GM21576 (cell line): ENCODE results near the gene PIK3CB.
"Not testable (repeated sequence)": the region's sequence is repeated elsewhere in the genome, so short reads cannot be mapped to it uniquely, and the experiment has no call there.

ENCODE experiments used
- ATAC-seq: cut with Tn5 transposase; IDR thresholded peaks from one replicate; pipeline ENCODE4 v1.9.1; 2021; ENCODE audit warnings: mild to moderate bottlenecking, moderate library complexity; ENCODE audit not compliant: unreplicated experiment

Gene PIK3CB

GRCh38 chr3:138848696-138849095 lies 14.0 kb upstream of the PIK3CB start:
- no peak for ATAC-seq

- ATAC-seq: not testable (repeated sequence)
These were observed 12.1 kb upstream of the PIK3CB start for GRCh38 chr3:138846824-138847223.

- no peak for ATAC-seq
These were observed 11.6 kb upstream of the PIK3CB start for GRCh38 chr3:138846262-138846791.

DNA sequence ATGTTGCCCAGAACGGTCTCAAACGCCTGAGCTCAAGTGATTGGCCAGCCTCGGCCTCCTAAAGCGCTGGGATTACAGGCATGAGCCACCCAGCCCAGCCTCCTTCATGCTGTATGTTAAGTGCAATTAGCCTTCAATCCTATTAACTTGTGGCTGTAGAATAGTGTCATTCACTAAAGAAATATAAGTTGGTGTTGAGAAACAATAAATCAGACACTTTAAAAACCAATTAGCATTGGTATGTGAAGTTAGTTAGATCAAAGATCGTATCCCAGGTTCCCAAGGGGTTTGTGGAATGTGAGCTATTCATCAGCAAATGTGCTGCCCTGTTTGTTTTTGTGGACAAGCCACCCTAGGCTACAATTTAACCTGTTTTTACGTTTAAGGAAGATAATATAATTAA lies 11.0 kb upstream of the PIK3CB start:
- no peak for ATAC-seq

- ATAC-seq: no peak
These were observed 10.5 kb upstream of the PIK3CB start for GRCh38 chr3:138845181-138845601.

- ATAC-seq: peak; percentile 87
These were observed 7.9 kb upstream of the PIK3CB start for GRCh38 chr3:138842483-138843188.

- ATAC-seq: not testable (repeated sequence)
These were observed 3.7 kb upstream of the PIK3CB start for GRCh38 chr3:138838385-138838784.

DNA sequence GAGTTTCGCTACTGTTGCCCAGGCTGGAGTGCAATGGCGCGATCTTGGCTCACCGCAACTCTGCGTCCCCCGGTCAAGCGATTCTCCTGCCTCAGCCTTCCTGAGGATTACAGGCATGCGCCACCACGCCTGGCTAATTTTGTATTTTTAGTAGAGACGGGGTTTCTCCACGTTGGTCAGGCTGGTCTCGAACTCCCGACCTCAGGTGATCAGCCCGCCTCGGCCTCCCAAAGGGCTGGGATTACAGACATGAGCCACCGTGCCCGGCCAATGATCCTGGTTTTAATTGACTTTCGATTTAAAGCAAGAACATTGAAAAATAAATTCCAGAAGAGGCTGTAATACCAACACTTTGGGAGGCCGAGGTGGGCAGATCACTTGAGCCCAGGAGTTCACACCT lies 1.1 kb upstream of the PIK3CB start:
- not testable (repeated sequence) for ATAC-seq

DNA sequence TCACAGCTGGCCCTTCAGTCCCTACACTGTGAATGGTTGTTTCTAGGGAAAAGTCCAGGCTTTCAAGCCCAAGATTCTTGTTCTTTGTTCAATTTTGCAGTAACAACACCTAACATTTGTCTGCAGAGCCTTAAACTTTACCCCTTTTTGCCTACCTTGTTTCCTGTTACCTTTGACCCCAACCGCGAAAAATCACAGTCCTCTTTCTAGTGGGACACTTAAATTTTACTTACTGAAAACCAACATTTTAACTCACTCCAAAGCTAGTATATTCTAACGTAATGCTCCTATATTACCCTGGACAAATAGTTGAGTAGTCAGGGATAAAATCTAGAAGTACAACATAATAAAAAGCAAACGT lies 649 bp upstream of the PIK3CB start:
- no peak for ATAC-seq

GRCh38 chr3:138833899-138834595 lies 681 bp downstream of the PIK3CB start:
- ATAC-seq: peak; percentile 58

- ATAC-seq: not testable (repeated sequence)
These were observed 2.2 kb downstream of the PIK3CB start for GRCh38 chr3:138832473-138833057.

DNA sequence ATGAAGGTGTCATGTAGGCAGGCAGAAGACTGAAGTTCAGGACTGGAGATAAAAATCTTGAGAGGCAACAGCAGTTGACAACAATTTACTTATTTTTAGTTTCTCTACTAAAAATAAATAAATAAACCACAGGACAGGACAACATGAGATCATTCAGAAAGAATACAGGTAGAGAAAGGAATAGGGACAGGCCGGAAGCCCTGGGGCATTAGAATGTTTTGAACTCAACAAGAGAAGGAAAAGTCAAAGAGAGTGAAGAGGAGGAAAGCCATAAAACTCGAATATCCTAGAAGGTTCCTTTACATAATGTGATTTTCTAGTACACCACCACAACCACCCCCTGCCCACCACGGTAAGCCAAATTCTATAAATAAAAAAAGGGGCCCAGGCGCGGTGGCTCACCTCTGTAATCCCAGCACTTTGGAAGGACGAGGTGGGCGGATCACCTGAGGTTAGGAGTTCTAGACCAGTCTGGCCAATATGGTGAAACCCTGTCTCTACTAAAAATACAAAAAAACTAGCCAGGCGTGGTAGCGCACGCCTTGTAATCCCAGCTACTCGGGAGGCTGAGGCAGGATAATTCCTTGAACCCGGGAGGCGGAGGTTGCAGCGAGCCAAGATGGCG lies 4.7 kb downstream of the PIK3CB start:
- ATAC-seq: no peak

DNA sequence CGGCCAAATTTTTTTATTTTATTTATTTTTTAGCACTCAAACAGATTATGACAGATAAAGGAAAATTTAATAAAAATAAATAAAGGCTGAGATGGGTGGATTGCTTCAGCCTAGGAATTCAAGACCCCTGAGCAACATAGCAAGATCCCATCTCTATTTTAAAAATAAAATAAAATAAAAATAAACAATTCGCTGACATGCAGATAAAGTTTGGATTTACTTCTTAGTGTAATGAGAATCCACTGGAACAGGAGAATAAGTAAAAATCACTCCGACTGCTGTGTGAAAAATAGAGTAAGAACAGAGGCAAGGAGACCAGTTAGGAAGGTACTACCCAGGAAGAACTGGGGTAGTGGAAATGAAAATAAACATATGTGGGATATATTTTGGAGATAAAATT lies 5.6 kb downstream of the PIK3CB start:
- no peak for ATAC-seq

DNA sequence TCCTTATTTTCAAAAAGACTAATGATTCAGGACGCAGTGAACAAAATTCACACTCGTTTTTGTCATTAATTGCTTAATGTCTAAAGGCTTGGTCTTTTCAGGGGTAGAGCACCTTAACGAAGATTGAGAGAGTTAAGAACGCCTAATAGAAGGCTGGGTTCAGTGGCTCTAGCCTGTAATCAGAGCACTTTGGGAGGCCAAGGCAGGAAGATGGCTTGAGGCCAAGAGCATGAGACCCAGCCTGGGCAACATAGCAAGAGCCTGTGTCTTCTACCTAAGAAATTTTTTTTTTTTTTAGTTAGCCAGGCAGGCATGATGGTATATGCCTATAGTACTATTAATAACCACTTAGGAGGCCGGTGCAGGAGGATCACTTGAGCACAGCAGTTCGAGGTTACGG lies 7.5 kb downstream of the PIK3CB start:
- ATAC-seq: no peak

DNA sequence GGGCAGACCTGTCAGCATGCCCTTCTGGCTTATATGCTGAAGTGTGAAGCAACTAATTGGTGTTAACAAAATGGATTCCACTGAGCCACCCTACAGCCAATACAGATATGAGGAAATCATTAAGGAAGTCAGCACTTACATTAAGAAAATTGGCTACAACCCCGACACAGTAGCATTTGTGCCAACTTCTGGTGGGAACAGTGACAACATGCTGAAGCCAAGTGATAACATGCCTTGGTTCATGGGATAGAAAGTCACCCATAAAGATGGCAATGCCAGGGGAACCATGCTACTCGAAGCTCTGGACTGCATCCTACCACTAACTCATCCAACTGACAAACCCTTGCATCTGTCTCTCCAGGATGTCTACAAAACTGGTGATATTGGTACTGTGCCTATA lies 9.4 kb downstream of the PIK3CB start:
- no peak for ATAC-seq

DNA sequence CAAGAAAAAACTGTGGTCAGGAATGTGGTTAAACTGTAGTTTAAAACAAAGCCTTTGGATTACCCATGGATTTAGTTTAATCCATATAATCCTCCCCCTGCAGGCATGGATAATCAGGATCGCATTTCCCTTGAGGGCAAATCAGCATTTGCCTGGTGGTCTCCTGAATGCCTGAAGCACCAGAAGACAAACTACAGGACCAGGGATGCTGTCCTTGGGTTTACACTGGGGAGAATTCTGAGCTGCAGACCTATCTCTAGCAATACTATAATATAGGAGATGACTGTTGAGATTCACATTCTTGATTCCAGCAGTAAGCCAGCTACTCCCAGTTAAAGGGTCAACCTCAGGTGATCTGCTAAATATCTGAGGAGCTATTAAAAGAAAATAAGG lies 10.6 kb downstream of the PIK3CB start:
- no peak for ATAC-seq

GRCh38 chr3:138820379-138820778 lies 14.3 kb downstream of the PIK3CB start:
- ATAC-seq: not testable (repeated sequence)

DNA sequence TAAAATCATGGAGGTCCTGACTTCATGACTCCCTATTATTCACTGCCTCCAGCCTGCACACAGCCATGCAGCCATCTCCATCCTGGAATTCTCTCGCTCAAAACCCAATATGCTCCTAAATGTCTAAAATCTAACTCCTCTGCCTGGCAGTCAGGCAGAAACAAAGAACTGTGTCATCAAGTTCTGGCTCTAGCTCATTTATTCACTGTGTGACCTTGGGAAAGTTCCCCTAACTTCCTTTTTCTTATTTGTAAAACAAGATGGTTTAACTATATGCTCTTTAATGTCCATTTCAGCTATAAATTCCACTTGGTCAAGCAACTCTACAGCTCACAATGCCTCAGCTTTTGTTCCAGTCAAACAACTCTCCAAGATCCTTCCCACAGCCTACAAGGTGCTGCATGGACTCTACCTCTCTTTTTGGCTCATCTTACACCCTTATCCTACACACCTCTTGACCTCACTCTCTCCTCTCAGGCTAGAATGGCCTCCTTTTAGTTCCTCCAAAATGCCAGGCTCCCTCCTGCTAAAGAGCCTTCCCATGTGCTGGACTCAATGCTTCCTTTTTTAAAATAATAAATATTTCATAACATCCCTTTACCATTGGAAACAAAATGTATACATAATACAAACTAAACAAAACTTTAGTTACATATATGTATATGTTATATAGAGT lies 16.4 kb downstream of the PIK3CB start:
- no peak for ATAC-seq

GRCh38 chr3:138817695-138818094 lies 17.0 kb downstream of the PIK3CB start:
- no peak for ATAC-seq

- ATAC-seq: no peak
These were observed 21.9 kb downstream of the PIK3CB start for GRCh38 chr3:138812806-138813205.
